NCI-H82 treated with DMSO at 0.1 percent for 48 hours (cell line): ENCODE data around the gene ATAD3A.
"Not testable (repeated sequence)": the region's sequence is repeated elsewhere in the genome, so short reads cannot be mapped to it uniquely, and the experiment has no call there.

ENCODE experiments used
- DNase-seq: peaks from one replicate; lab custom pipeline; 2025; ENCODE audit not compliant: unreplicated experiment; lab: John Stamatoyannopoulos, UW

ATAD3A gene

DNA sequence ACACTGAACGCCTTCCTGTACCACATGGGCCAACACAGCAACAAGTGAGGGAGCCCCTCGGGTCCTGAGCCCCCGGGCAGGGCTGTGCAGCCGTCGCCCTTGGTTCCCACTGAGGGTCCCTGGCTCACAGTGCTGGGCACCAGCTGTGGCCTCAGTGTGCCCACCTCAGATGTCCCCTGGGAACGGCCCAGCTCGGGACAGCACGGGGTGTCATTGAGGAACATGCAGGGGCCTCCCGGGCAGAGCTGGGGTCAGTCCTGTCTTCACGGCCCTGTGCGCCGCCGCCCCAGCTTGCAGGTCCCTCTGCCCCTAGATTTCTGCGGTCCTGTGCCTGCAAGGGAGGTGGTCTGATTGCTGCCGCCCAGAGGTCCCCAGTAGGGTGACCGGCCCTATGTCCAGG, 22.7 kb upstream of the ATAD3A start:
- no peak for DNase-seq

DNA sequence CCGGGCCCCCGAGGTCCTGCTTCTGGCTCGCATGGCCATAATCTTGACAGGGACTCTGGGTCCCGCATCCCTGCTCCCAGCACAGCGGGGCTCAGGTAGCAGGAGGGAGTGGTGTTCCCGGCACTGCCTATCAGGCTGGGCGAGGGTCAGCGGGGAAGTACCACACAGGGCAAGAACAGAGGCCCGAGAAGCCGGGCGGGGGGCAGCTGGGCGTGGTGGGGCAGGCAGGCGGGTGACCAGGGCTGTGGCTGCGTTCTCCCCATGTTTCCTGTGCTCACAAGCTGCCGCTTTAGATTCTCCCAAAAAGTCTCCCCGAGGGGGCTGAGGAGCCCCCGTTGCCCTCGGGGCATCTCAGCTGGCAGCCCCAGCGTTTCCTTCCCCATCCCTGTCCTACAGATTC, 22.1 kb upstream of the ATAD3A start:
- DNase-seq: no peak

DNA sequence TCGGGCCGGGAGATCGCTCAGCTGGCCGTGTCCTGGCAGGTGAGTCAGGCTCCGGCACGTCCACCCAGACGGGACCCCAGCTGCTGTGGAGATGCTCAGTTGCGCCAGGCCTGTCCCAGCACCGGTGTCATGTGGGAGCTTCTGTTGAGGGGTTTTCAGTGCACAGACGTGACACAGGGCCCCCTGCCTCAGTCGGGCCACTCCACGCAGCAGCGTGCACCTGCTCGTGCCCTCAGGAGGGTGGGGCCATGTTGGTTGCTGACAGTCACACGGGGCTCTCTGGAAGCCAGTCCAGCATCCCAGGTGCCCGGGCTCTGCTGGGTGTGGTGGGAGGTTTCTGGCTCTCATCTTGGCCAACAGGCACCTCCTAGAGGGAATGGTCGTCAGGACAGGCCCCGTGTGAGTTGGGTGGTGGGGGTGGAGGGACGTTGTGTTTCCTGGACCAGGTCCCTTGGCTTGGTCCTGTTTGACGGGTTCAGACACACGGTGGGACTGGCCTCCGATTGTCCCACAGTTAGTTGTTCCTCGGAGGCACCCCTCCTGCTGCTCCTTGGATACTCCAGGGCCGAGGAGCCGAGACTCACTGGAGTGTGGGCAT, 21.2 kb upstream of the ATAD3A start:
- no peak for DNase-seq

DNA sequence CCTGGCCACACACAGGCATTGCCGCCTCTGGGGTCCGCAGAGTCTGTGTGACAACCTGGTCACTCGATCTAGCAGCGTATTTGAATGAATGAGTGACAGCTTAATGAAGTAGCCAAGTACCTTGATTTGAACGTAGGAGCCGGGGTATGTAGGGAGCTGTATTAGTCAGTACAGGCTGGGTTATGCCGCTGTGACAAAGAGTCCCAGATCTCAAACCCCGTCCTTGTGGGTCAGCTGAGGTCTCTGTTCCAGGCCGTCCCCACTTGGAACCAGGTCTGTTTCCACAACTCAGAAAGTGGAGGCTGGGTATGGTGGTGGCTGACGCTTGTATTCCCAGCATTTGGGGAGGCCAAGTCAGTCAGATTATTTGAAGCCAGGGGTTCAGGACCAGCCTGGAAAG, 20.4 kb upstream of the ATAD3A start:
- DNase-seq: no peak

DNA sequence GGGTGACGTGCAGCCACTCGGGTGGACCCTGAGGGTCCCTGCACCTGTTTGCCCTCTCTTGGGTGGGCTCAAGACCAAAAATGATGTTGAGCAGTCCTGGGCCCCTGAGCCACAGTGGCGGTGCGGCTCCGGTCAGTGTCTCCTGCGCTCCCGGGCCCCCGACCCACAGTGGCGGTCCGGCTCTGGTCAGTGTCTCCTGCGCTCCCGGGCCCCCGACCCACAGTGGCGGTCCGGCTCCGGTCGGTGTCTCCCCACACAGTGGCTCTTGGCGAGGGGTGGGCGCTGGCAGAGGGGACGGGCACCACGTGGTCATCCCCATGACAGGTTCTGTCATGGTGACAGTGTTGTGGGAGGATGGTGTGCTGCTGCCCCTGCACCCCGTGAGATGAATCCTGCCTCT, 17.7 kb upstream of the ATAD3A start:
- DNase-seq: not testable (repeated sequence)

DNA sequence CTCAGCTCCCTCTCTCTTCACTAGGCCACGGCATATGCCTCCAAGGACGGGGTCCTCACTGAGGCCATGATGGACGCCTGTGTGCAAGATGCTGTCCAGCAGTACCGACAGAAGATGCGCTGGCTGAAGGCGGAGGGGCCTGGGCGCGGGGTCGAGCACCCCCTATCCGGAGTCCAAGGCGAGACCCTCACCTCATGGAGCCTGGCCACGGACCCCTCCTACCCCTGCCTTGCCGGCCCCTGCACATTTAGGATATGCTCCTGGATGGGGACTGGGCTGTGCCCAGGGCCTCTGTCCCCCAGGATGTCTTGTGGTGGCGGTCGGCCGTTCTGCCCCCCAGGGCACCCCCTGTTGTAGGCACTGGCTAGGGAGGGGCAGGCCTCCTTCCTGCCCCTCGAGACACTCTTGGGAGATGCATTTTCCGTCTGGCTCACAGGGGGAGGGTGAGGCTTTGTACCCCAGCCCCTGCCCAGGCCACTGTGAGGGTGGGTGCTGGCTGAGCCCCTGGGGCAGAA, 16.4 kb upstream of the ATAD3A start:
- DNase-seq: not testable (repeated sequence)

DNA sequence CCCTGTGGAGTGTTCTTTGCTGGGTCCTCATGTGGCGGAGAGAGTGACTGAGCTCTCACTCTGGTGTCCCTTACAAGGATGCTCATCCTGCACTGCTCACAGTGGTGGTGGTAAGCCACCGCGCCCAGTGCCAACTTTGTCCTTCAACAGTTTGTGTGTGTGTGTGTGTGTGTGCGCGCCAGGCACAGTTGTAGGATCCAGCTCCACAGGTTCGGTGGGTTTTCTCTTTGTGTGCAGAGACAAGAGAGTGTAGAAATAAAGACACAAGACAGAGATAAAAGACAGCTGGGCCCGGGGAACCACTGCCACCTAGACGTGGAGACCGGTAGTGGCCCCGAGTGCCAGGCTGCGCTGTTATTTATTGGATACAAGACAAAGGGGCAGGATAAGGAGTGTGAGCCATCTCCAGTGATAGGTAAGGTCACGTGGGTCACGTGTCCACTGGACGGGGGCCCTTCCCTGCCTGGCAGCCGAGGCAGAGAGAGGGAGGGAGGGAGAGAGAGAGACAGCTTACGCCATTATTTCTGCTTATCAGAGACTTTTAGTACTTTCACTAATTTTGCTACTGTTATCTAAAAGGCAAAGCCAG, 7.1 kb upstream of the ATAD3A start:
- peak; percentile 67 for DNase-seq

DNA sequence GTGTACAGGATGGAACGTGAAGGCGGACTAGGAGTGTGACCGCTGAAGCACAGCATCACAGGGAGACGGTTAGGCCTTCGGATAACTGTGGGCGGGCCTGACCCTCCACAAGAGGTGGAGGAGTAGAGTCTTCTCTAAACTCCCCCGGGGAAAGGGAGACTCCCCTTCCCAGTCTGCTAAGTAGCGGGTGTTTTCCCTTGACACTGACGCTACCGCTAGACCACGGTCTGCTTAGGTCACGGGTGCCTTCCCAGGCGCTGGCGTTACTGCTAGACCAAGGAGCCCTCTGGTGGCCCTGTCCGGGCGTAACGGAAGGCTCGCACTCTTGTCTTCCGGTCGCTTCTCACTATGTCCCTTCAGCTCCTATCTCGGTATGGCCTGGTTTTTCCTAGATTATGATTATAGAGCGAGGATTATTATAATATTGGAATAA, 6.6 kb upstream of the ATAD3A start:
- DNase-seq: peak; percentile 14

DNA sequence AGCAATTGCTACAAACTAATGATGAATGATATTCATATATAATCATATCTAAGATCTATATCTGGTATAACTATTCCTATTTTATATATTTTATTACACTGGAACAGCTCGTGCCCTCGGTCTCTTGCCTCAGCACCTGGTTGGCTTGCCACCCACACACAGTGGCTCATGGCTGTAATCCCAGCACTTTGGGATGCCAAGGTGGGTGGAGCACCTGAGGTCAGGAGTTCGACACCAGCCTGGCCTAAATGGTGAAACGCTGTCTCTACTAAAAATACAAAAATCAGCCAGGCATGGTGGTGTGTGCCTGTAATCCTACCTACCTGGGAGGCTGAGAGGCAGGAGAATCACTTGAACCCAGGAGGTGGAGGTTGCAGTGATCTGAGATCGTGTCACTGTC, 6.2 kb upstream of the ATAD3A start:
- DNase-seq: not testable (repeated sequence)

DNA sequence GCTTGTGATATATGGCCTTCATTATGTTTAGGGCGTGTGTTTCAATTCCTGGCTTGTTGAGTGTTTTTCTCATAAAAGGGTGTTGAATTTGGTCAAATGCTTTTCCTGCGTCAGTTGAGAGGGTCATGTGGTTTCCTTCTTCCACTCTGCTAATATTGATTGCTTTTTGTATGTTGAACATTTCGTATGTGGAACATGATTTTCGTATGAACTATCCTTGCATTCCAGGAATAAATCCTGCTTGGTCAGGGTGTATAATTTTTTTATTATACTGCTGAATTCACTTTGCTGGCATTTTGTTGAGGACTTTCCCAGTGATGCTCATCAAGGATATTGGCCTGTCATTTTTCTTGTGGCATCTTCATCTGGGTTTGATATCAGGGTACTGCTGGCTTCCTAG, 4.7 kb upstream of the ATAD3A start:
- no peak for DNase-seq

DNA sequence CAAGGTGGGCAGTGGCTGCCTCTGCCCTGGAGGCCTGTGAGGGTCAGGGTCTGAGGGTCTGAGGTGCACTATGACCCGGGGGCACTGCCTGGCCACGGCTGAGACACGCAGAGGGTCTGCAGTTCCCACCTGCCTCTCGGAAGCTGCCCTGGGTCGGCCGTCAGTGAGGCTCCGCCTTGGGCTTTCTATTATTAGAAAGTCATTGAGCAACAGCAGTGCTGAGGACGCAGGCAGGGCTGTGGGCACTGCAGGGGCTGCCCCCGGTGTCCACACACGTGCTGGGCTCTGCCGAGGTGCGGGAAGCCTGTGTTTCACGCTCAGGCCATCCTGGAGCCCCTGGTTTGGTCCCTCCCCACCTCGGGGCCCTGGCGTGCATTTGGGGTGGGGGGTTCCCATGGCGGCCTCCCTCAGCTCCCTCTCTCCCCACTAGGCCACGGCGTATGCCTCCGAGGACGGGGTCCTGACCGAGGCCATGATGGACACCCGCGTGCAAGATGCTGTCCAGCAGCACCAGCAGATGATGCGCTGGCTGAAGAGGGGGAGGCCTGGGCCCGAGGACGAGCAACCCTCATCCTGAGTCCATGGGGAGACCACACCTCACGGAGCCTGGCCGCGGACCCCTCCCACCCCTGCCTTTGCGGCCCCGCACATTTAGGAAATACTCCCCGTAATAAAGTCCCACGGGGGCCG, 3.0 kb upstream of the ATAD3A start:
- not testable (repeated sequence) for DNase-seq

DNA sequence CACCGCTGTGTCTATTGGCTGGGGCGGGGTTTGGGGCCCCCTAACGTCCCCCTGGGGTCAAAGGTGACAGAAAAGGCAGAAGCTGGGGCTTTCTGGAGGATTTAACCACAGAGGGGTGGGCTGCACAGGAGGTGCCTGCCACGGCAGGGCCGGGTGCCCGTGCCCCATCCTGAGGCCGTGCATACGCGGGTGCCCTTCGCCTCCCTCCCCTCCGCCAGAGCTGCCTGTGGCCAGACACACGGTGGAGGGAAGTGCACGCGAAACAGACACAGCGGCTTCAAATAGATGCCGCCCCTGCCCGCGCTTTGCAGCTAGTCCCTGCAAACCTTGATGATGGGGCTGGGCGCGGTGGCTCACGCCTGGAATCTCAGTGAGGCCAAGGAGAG, 2.5 kb upstream of the ATAD3A start:
- DNase-seq: not testable (repeated sequence)

DNA sequence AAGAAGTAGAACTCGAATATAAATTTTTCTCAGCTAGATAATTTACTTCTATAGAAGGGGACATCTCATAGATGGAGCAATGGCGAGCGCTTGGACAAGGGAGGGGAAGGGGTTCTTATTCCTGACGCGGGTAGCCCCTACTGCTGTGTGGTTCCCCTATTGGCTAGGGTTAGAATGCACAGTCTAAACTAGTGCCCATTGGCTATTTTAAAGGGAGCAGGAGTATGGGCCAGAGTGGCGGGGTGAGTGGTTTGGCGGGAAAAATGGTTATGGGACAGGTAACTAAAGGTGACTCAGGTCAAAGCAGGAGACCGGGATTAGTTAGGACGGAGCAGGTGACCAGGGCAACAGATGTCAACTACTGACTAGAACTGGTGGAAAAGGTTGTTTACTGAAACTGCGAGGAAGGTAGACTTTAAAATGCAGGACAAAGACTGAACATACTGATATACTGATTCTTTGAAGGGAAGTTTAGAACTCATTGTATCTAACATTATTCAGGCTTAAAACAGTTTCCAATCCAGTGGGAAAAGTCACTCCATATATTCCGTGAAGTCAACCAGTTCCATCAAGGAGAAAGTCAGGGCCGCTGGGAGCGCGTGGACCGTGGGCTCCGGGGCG, 940 bp upstream of the ATAD3A start:
- peak; percentile 52 for DNase-seq

DNA sequence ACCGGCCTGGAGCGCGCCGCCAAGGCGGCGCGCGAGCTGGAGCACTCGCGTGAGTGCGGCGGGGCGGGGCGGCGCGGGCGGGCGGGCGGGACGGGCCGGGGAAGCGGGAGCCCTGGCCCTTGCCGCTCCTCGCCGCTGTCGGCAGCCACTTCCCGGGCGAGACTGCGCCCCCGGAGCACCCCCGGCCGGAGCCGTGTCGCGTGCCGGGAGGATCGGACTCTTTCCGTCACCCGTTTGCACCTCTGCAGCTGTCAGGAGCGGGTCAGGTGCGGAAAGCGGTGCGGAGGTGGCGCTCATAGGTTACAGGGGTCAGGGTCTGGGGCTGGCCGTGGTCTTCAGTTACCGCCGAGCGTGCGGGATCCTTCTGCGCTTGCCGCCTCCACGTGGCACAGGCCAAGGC, 463 bp downstream of the ATAD3A start:
- not testable (repeated sequence) for DNase-seq

DNA sequence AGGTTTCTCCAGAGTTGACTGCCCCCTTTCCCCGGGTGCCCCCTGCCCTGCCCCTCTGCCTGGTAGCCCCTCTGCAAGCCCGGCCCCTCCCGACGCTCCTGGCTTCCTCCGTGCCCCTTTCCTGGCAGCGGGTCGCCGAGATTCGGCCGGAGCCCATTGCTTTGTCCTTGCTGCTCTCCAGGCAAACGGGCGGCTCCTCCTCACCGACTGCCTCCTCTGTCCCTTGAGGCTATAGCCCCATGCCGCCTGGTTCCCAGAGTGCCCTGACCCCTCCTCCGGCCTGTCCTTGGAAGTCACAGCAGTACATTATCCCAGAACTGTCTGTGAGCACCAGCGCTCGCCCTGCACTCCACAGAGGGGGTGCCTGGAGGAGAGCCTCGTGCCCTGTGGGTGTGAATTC, 1.7 kb downstream of the ATAD3A start:
- not testable (repeated sequence) for DNase-seq

DNA sequence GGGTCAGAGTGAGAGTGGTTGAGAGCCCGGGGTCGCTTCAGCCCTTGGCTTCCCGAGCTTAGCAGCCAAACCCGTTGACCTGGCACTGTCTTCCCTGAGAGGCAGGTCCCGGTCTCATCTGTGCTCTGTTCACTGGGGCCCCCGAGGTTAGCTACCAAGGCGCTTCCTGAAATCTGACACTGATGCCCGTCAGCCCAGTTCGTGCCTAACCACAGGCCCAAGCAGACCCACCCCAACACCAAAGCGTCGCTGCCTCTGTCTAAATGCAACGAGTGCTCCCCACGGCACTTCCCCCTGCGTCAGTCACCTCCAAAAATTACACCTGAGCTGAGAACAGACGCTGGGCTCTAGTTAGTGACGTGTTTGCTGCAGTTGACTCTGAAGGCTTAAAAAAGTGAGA, 2.4 kb downstream of the ATAD3A start:
- not testable (repeated sequence) for DNase-seq

DNA sequence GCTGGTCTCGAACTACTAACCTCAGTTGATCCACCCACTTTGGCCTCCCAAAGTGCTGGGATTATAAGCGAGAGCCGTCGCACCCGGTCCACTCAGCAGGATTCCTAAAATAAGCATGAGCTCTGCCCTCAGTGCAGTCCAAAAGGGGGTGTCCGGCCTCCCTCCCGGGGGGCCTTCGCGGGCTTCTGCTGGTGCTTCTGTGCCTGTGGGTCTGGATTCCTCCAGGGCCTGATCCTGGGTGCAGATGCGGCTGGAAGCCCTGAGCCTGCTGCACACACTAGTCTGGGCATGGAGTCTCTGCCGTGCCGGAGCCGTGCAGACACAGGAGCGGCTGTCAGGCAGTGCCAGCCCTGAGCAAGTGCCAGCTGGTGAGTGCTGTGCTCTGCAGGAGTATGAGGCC, 5.0 kb downstream of the ATAD3A start:
- DNase-seq: not testable (repeated sequence)

DNA sequence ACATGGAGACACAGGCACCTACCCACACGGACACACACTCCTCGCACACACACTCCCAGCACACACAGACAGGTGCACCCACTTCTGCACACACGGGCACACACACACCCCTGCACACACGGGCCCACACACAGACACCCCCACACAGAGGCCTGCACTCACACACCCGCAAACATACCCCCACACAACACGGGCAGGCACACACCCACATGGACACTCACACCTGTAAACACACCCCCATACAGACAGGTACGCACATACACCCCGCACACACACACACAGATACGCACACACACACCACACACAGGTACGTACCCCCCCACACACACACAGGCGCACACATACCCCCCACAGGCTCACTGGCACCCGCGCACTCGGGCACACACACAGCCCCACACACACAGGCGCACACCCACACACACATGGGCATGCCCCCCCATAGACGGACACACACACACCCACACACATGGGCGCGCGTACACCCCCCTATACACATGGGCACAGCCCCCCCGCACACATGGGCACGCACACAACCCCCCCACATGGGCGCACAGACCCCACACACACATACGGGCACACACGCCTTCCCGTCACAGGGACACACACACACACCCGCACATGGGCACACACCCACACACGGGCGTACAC, 6.1 kb downstream of the ATAD3A start:
- no peak for DNase-seq

DNA sequence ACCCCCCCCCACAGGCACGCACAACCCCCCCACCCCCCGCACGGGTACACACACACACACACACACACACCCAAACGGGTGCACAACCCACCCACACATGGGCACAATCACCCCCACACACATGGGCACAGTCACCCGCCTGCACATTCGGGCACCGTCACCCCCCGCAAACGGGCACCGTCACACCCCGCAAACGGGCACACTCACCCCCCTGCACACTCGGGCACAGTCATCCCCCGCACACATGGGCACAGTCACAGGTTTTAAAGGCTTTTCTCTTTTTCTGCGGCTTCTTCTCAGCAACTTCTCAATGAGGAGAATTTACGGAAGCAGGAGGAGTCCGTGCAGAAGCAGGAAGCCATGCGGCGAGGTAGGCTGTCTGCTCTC, 6.7 kb downstream of the ATAD3A start:
- DNase-seq: not testable (repeated sequence)

DNA sequence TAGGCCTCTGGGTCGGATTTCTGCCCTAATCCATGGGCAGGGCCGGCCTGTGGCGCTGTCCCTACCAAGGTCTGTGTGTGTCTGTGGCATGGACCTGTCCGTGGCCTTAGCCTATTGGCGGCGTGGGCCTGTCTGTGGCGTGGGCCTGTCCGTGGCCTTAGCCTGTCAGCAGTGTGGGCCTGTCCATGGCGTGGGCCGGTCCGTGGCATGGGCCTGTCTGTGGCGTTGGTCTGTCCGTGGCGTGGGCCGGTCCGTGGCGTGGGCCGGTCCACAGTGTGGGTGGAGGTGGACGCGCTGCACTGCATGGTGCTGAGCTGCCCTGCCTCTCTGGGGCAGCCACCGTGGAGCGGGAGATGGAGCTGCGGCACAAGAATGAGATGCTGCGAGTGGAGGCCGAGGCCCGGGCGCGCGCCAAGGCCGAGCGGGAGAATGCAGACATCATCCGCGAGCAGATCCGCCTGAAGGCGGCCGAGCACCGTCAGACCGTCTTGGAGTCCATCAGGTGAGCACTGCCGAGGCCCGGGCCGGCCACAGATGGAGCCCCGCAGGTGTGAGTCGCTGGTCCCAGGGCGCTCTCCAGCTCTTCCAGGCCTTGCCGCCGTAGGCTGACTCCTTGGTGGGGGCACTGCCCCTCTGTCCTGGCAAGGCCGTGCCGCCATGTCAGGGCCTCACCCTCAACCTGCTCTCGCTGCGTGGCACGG, 8.0 kb downstream of the ATAD3A start:
- DNase-seq: not testable (repeated sequence)

DNA sequence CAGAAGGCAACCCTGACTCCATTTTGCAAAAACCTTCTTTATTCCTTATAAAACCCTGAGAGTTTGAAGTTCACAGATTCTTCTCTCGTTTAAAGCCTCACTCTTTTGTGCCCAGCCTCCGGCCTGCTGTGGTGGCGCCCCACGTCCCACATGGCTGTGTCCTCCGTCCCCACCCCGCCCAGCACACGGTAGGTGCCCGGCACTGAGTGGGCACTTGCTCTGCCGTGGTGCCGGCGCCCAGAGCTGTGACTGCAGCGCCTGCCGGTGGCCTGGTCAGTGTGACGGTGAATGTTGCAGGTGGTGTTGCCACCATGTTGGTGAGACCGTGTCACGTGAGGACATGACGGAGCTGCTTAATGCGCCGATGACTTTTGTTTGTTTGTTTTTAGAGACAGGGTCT, 9.4 kb downstream of the ATAD3A start:
- no peak for DNase-seq
